ENCODE data around the gene DCXR.

DNA sequence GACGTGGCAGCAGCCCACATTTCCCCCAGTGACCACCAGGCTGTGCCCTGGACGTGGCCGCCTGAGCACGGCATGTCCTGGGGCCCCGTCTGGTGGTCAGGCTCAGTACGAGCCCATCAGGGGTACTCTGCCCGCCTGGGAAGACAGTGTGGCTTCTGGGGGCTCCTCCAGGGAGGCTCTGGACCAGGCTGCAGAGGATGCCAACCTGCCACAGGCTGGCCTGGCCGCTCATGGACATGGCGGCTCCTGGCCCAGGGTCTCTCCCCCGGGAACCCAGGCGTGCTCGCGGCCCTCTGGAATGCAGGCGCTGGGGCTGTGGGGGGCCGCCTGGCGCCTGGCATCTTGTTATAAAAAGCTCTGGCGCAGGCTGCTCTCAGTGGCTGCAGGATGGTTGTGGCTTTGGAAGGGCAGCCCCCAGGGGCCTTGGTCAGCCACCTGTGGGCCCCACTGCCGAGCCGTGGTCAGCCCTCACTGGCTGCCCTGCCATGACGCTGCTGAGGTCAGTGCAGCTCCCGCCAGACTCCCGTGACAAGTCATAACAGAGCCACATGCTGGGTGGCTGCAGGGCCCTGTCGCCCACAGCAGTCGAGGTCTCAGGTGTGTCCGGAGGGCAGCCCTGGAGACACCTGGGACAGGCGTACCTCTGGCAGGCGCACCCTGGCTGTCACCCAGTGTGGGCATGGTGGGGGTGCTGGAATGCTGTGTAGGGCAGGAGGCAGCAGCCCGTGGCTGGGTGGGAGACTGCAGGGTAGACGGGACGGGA, 29.8 kb downstream of the DCXR start:
- TF ChIP-seq, protein P1, sequence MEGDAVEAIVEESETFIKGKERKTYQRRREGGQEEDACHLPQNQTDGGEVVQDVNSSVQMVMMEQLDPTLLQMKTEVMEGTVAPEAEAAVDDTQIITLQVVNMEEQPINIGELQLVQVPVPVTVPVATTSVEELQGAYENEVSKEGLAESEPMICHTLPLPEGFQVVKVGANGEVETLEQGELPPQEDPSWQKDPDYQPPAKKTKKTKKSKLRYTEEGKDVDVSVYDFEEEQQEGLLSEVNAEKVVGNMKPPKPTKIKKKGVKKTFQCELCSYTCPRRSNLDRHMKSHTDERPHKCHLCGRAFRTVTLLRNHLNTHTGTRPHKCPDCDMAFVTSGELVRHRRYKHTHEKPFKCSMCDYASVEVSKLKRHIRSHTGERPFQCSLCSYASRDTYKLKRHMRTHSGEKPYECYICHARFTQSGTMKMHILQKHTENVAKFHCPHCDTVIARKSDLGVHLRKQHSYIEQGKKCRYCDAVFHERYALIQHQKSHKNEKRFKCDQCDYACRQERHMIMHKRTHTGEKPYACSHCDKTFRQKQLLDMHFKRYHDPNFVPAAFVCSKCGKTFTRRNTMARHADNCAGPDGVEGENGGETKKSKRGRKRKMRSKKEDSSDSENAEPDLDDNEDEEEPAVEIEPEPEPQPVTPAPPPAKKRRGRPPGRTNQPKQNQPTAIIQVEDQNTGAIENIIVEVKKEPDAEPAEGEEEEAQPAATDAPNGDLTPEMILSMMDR (IDR thresholded peaks at IDR 0.05; ENCODE audit: low read depth, low read length), result no peak
- no peak for TF ChIP-seq POLR2A (IDR thresholded peaks at IDR 0.05; ENCODE audit: extremely low read depth, insufficient read length)
- TF ChIP-seq, protein P2, sequence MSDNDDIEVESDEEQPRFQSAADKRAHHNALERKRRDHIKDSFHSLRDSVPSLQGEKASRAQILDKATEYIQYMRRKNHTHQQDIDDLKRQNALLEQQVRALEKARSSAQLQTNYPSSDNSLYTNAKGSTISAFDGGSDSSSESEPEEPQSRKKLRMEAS (IDR thresholded peaks at IDR 0.05; ENCODE audit: low read depth, low read length), result no peak
